CD4-positive, alpha-beta T cell (primary cell): Measurements from ENCODE around the gene MOB1B. TPM values are rescaled to one million over a fixed set of nuclear protein-coding genes. Genes with fewer than 3 reads are reported as not detected.

ENCODE experiments used
- ATAC-seq: fragments of 200-7000 bp; cut with Tn5 transposase; one replicate; pipeline ENCODE4 v1.10.0; 2022; ENCODE audit warnings: mild to moderate bottlenecking; ENCODE audit not compliant: poor library complexity
- CTCF ChIA-PET: fragments of 350-600 bp; sonication (Branson Sonifier 250); formaldehyde crosslinking; loops from one replicate; lab custom pipeline; 2021; ENCODE audit warnings: antibody characterized with exemption, inconsistent platforms; lab: Charles Lee
- POLR2A ChIA-PET: fragments of 350-600 bp; sonication (Branson Sonifier 250); formaldehyde crosslinking; loops from one replicate; lab custom pipeline; 2021; ENCODE audit warnings: antibody characterized with exemption, inconsistent platforms; lab: Charles Lee
- DNase-seq, 14 experiments: peaks; one replicate each; pipeline ENCODE4 v3.0.0-alpha.2; 2013 to 2020; ENCODE audit warnings: mixed read lengths in 2 of 14
- H3K27ac ChIP-seq, 2 donors: one replicate each; pipeline versions ENCODE4 v1.5.1 to v1.7.0; 2013; ENCODE audit warnings: low read length in 2 of 2, low read depth in 1 of 2, mild to moderate bottlenecking in 1 of 2
- H3K27me3 ChIP-seq, 2 experiments: 1 replicate in 1 of 2; 2 replicates in 1 of 2; pipeline versions ENCODE4 v1.6.1 to v1.7.0; 2013; ENCODE audit warnings: low read length in 2 of 2, control low read depth in 1 of 2, mild to moderate bottlenecking in 1 of 2, moderate library complexity in 1 of 2; ENCODE audit not compliant: insufficient read depth in 2 of 2, control insufficient read depth in 1 of 2
- H3K36me3 ChIP-seq: one replicate; pipeline ENCODE4 v1.6.1; 2013; ENCODE audit warnings: low read length, control low read depth; ENCODE audit not compliant: insufficient read depth
- H3K4me1 ChIP-seq: one replicate; pipeline ENCODE4 v1.6.1; 2013; ENCODE audit warnings: low read length, control low read depth; ENCODE audit not compliant: insufficient read depth
- H3K4me3 ChIP-seq: one replicate; pipeline ENCODE4 v1.5.1; 2013; ENCODE audit warnings: mild to moderate bottlenecking, low read length, moderate library complexity
- H3K9me3 ChIP-seq, 2 experiments: 1 replicate in 1 of 2; 2 replicates in 1 of 2; pipeline versions ENCODE4 v1.6.1 to v1.7.0; 2013; ENCODE audit warnings: low read length in 2 of 2, mild to moderate bottlenecking in 2 of 2, control low read depth in 1 of 2, moderate library complexity in 1 of 2; ENCODE audit not compliant: control insufficient read depth in 1 of 2, insufficient read depth in 1 of 2
- H3K27ac Mint-ChIP-seq: one replicate; pipeline ENCODE4 v1.8.0; 2020; ENCODE audit warnings: mixed read lengths
- H3K27me3 Mint-ChIP-seq: one replicate; pipeline ENCODE4 v1.8.0; 2021; ENCODE audit warnings: mixed read lengths
- H3K36me3 Mint-ChIP-seq: one replicate; pipeline ENCODE4 v1.8.0; 2021; ENCODE audit warnings: low read depth, mixed read lengths
- H3K4me1 Mint-ChIP-seq: one replicate; pipeline ENCODE4 v1.8.0; 2021; ENCODE audit warnings: low read depth, mixed read lengths
- H3K4me3 Mint-ChIP-seq: one replicate; pipeline ENCODE4 v1.8.0; 2020; ENCODE audit warnings: mild to moderate bottlenecking, mixed read lengths
- H3K9me3 Mint-ChIP-seq: one replicate; pipeline ENCODE4 v1.8.0; 2020; ENCODE audit warnings: mixed read lengths
- intact Hi-C, 2 experiments: fragments of 100-400 bp; cut with DNase I in 1 of 2; cut with micrococcal nuclease in 1 of 2; formaldehyde crosslinking; loops; one replicate each; pipeline versions ENCODE4 v1.15.1 to v1.9.0; 2023 to 2025; cut with DNase I, micrococcal nuclease
- total RNA-seq, 174 experiments: library from RNA in 2 of 174; stranded (reverse) in 2 of 174; gene quantifications; one replicate each; pipeline ENCODE4 v1.2.3 and lab custom pipeline; 2021 to 2026
- TF ChIP-seq, protein P1 (sequence below): fragments of 200-600 bp; IDR thresholded peaks from one replicate; pipeline ENCODE4 v1.8.0; 2022; ENCODE audit warnings: antibody characterized with exemption, mild to moderate bottlenecking

MOB1B gene
- total RNA-seq, 2 experiments from 2014 or later = 13.1 to 13.4 TPM

GRCh38 chr4:70901607-70901983 is 574 bp upstream of the MOB1B start:
- intact Hi-C loops = loop anchor here (2.0 to 5.0 kb wide), 4 partner anchors 59 to 165 kb away; partner anchors contain the start of gene DCK (in 1 of the 2)
- no peak for DNase-seq
- H3K4me1 Mint-ChIP-seq = peaks cover 43% of the 10 kb centered on the region
- H3K9me3 Mint-ChIP-seq = no peaks in the 10 kb centered on the region
- peaks cover 16% of the 10 kb centered on the region for H3K4me1 ChIP-seq
- peak overlapping the region in 1 of 2 donors; percentile 16 for H3K27ac ChIP-seq
- POLR2A ChIA-PET = interaction anchor here (0.7 to 1.7 kb wide), 12 partner anchors 63 to 217 kb away, joined by 3 to 20 read pairs (median 6); partner anchors contain the start of genes DCK, GRSF1 and UTP3
- ATAC-seq = no peak
- peaks cover 28% of the 10 kb centered on the region for H3K36me3 Mint-ChIP-seq
- no peaks in the 10 kb centered on the region for H3K27me3 ChIP-seq
- H3K27me3 Mint-ChIP-seq = no peaks in the 10 kb centered on the region
- H3K4me3 Mint-ChIP-seq = peak overlapping the region; percentile 100
- H3K27ac Mint-ChIP-seq = peak overlapping the region; percentile 85
- CTCF ChIA-PET = interaction anchor here (0.7 to 1.5 kb wide), 9 partner anchors 24 to 196 kb away, joined by 3 to 7 read pairs (median 3); partner anchors contain the start of gene DCK
- no peaks in the 10 kb centered on the region for H3K9me3 ChIP-seq
- H3K36me3 ChIP-seq = peaks cover 1% of the 10 kb centered on the region
- TF ChIP-seq, protein P1, sequence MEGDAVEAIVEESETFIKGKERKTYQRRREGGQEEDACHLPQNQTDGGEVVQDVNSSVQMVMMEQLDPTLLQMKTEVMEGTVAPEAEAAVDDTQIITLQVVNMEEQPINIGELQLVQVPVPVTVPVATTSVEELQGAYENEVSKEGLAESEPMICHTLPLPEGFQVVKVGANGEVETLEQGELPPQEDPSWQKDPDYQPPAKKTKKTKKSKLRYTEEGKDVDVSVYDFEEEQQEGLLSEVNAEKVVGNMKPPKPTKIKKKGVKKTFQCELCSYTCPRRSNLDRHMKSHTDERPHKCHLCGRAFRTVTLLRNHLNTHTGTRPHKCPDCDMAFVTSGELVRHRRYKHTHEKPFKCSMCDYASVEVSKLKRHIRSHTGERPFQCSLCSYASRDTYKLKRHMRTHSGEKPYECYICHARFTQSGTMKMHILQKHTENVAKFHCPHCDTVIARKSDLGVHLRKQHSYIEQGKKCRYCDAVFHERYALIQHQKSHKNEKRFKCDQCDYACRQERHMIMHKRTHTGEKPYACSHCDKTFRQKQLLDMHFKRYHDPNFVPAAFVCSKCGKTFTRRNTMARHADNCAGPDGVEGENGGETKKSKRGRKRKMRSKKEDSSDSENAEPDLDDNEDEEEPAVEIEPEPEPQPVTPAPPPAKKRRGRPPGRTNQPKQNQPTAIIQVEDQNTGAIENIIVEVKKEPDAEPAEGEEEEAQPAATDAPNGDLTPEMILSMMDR = no peak
- H3K4me3 ChIP-seq = peak overlapping the region; percentile 74

- Histone ChIP-seq H3K4me3 (peak overlapping the region; percentile 74), H3K36me3 (peaks cover 3% of the 10 kb centered on the region), H3K27me3 (no peaks in the 10 kb centered on the region), H3K9me3 (no peaks in the 10 kb centered on the region), H3K27ac (peak overlapping the region in 1 of 2 donors; percentile 16), H3K4me1 (peaks cover 16% of the 10 kb centered on the region)
- H3K4me1 Mint-ChIP-seq = peaks cover 51% of the 10 kb centered on the region
- H3K4me3 Mint-ChIP-seq = peak overlapping the region; percentile 100
- intact Hi-C loops = loop anchor here (2.0 to 5.0 kb wide), 4 partner anchors 60 to 214 kb away; partner anchors contain the start of genes DCK (in 1 of the 2) and UTP3 (in 1 of the 2)
- peak in 6 of 14 experiments; percentile 7 to 39 (median 10) for DNase-seq
- peaks cover 28% of the 10 kb centered on the region for H3K36me3 Mint-ChIP-seq
- CTCF ChIA-PET = interaction anchor here (0.6 to 1.5 kb wide), 8 partner anchors 64 to 197 kb away, joined by 3 to 7 read pairs (median 4); partner anchors contain the start of gene DCK
- H3K27ac Mint-ChIP-seq = peak overlapping the region; percentile 85
- no peaks in the 10 kb centered on the region for H3K27me3 Mint-ChIP-seq
- no peaks in the 10 kb centered on the region for H3K9me3 Mint-ChIP-seq
- peak; percentile 46 for ATAC-seq
- TF ChIP-seq, protein P1 = no peak
- POLR2A ChIA-PET = interaction anchor here (0.8 to 1.7 kb wide), 12 partner anchors 25 to 218 kb away, joined by 3 to 20 read pairs (median 6); partner anchors contain the start of genes DCK, GRSF1 and UTP3
Observed at GRCh38 chr4:70902577-70903290, 565 bp downstream of the MOB1B start.

- POLR2A ChIA-PET = no interaction called here
- ATAC-seq (no peak), DNase-seq (peak in 1 of 14 experiments; percentile 11)
- Mint-ChIP-seq H3K27ac (peak overlapping the region; percentile 85), H3K4me3 (peak overlapping the region; percentile 100), H3K36me3 (peaks cover 28% of the 10 kb centered on the region), H3K27me3 (no peaks in the 10 kb centered on the region), H3K9me3 (no peaks in the 10 kb centered on the region), H3K4me1 (peaks cover 51% of the 10 kb centered on the region)
- Histone ChIP-seq H3K27ac (no peak overlapping the region), H3K27me3 (no peaks in the 10 kb centered on the region), H3K9me3 (no peaks in the 10 kb centered on the region), H3K4me1 (peaks cover 16% of the 10 kb centered on the region), H3K4me3 (peak overlapping the region; percentile 74), H3K36me3 (peaks cover 3% of the 10 kb centered on the region)
- CTCF ChIA-PET = no interaction called here
- TF ChIP-seq, protein P1 = no peak
- intact Hi-C loops = loop anchor here (2.0 to 5.0 kb wide), 4 partner anchors 61 to 214 kb away; partner anchors contain the start of genes DCK (in 1 of the 2) and UTP3 (in 1 of the 2)
Observed at GRCh38 chr4:70903291-70903603, 1.1 kb downstream of the MOB1B start.
